Mononuclear cell (primary cell): Measurements from ENCODE around the gene BRPF3. TPM values are rescaled to one million over a fixed set of nuclear protein-coding genes. Genes with fewer than 3 reads are reported as not detected.

Experiments used
- H3K27me3 ChIP-seq: 2 replicates; pipeline ENCODE4 v1.6.0; 2011; ENCODE audit warnings: low read length, control low read depth; ENCODE audit not compliant: insufficient read depth
- H3K4me1 ChIP-seq: 2 replicates; pipeline ENCODE4 v1.5.1; 2011; ENCODE audit warnings: mild to moderate bottlenecking, low read length, control low read depth; ENCODE audit not compliant: insufficient read depth
- H3K4me3 ChIP-seq: 2 replicates; pipeline ENCODE4 v1.5.1; 2011; ENCODE audit warnings: mild to moderate bottlenecking, low read length, moderate library complexity
- H3K9me3 ChIP-seq: 2 replicates; pipeline ENCODE4 v1.5.1; 2011; ENCODE audit warnings: low read depth, mild to moderate bottlenecking, control low read depth, low read length
- total RNA-seq: library from RNA; depleted of rRNA; stranded (reverse); fragments of >200 nt; gene quantifications from one replicate; pipeline ENCODE4 v1.2.3, GENCODE V29; 2012

BRPF3 gene
- 24.0 TPM for total RNA-seq

DNA sequence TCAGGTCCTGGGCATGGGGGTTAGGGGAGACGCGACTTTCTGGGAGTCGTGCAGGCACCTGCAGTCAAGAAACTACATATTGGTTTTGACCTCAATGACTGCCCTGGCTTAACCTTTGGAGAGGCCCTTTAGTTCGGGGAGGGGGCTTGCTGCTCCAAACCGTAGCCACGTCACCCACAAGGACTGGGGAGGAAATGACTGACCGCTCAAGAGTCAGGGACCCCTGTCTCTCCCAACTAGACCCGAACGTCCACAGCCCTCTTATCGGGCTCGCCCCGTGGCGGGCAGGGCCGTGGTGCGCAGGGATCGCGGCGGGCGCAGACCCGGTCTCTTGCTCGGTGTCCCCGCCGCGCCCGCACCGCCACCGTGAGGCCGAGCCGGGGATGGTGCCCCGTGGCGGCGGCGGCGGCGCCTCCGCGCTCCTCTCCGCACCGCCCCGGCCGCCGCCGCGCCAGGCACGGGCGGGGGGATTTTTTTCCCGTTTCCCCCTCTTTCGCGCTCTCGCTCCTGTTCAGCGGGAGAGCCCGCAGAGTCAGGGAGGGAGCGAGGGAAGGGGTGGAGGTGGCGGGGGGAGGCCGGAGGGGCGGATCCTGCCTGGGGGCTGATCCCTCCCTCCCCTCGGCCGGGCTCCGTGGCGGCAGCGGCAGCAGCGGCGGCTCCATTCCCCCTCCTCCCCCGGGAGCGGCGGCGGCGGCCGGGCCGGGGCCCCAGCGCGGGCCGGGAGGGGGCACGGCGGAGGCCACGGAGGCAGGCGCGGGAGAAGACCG, at the start of gene BRPF3:
Gene BRPF3, plus strand, starts transcription at position 632 of the 767 bp plus-strand sequence. CDS start 3,579 bp downstream, outside the sequence.
- peak within 1 kb of the TSS; percentile 45 for H3K4me3 ChIP-seq
- H3K27me3 ChIP-seq: no peaks in the 10 kb centered on the region
- H3K9me3 ChIP-seq: no peaks in the 10 kb centered on the region
- H3K4me1 ChIP-seq: peaks cover 20% of the 10 kb centered on the region

- Histone ChIP-seq H3K27me3 (no peaks in the 10 kb centered on the region), H3K4me1 (peaks cover 51% of the 10 kb centered on the region), H3K9me3 (no peaks in the 10 kb centered on the region), H3K4me3 (no peak overlapping the region)
Observed at GRCh38 chr6:36147294-36147693, 49.2 kb upstream of the BRPF3 start.

DNA sequence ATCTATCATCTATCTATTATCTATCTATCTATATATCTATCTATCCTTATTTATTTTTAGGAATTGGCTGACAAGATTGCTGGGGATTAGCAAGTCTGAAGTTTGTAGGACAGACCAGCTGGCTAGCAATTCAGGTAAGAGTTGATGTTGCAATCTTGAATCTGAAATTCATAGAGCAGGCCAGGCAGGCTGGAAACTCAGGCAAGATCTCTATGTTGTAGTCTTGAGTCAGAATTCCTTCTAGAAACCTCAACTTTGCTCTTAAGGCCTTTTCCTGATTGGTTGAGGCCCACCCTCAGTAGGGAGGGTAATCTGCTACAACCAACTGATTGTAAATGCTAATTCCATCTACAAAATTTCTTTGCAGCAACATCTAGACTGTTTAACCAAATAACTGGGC, 47.1 kb upstream of the BRPF3 start:
- H3K4me3 ChIP-seq: no peak overlapping the region
- H3K9me3 ChIP-seq: no peaks in the 10 kb centered on the region
- peaks cover 35% of the 10 kb centered on the region for H3K4me1 ChIP-seq
- H3K27me3 ChIP-seq: no peaks in the 10 kb centered on the region

GRCh38 chr6:36150283-36150682, 46.3 kb upstream of the BRPF3 start:
- Histone ChIP-seq H3K4me1 (peaks cover 33% of the 10 kb centered on the region), H3K9me3 (no peaks in the 10 kb centered on the region), H3K4me3 (no peak overlapping the region), H3K27me3 (no peaks in the 10 kb centered on the region)

DNA sequence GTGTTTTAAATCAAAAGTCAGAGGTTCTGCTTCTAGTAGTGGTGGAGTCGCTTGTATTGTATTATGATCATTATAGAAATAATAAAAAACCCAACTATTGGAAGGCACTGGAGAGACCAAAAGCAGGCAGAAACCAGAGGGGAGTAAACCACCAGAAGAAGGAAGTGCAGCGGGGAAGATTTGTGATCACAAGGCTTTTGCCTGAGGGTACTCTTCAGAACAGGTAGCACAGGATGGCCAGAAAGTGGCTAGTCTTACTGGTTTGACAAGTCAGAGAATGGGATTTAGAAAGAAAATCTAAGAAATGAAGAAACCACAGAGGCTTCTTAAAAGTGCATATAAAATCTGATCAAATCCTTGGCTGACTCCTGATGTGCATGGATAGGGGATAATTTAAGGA, 42.3 kb upstream of the BRPF3 start:
- H3K9me3 ChIP-seq: peaks cover 8% of the 10 kb centered on the region
- no peaks in the 10 kb centered on the region for H3K27me3 ChIP-seq
- H3K4me3 ChIP-seq: no peak overlapping the region
- H3K4me1 ChIP-seq: peaks cover 14% of the 10 kb centered on the region

- H3K27me3 ChIP-seq: no peaks in the 10 kb centered on the region
- H3K4me3 ChIP-seq: no peak overlapping the region
- peaks cover 8% of the 10 kb centered on the region for H3K9me3 ChIP-seq
- peaks cover 8% of the 10 kb centered on the region for H3K4me1 ChIP-seq
Observed at GRCh38 chr6:36155662-36156061, 40.9 kb upstream of the BRPF3 start.

DNA sequence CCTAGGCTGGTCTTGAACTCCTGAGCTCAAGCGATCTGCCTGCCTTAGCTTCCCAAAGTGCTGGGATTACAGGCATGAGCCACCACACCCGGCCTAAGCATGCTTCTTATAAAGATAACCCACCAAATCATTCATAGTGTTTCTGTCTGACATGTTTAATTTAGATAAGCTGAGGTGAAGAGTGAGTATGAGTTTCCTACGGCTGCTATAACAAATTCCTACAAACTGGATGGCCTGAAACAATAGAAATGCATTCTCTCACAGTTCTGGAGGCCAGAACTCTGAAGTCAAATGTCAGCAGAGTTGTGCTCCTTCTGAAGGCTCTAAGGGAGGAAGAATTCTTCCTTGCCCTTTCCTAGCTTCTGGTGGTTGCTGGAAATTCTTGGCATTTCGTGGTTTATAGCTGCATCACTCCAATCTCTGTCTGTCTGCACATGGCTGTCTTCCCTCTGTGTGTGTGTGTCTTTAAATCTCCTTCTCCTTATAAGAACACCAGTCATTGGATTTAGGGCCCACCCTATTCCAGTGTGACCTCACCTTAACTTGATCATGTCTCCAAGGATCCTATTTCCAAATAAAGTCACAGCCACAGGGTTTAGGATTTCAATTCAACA, 36.3 kb upstream of the BRPF3 start:
- Histone ChIP-seq H3K27me3 (no peaks in the 10 kb centered on the region), H3K9me3 (peaks cover 8% of the 10 kb centered on the region), H3K4me1 (peaks cover 8% of the 10 kb centered on the region), H3K4me3 (no peak overlapping the region)

DNA sequence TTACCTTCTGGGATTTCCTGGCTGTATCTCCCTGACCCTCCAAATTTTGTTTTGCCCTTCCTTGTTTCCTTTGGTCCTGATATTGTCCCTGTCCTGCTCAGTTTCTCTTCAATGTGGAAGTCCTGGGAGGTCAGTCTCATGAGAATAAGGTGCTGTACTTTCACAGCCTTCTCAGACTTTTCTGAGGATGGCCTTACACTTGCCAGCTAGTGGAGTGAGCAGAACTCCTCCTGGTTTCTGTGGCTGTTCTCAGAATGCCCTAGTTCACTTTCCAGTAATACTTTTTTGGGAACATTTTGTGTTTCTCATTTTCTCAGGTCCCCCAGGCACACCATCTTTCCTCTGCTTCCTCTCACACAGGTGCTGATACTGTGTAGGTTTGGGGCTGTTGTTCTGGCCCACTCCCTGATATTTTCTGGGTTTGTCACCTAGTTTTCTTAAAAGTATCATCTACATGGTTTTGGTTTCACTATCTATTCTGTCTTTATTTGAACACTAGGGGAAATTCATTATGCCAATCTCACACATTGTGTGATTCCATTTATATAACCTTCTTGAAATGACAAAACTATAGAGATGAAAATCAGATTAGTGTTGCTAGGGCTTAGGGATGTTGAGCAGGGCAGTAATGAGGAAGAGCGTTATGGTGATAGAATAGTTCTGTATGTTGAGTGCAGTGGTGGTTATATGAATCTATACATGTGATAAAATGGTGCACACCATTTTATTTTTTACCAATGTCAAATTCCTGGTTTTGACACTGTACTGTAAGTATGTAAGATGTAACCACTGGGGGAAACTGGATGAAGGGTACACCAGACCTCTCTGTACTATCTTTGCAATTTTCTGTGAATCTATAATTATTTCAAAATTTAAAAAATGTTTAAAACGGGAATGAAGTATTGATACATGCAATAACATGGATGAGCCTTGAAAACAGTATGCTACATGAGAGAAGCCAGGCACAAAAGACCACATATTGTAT, 27.2 kb upstream of the BRPF3 start:
- Histone ChIP-seq H3K4me3 (no peak overlapping the region), H3K27me3 (no peaks in the 10 kb centered on the region), H3K9me3 (no peaks in the 10 kb centered on the region), H3K4me1 (peaks cover 8% of the 10 kb centered on the region)

- H3K9me3 ChIP-seq: no peaks in the 10 kb centered on the region
- H3K27me3 ChIP-seq: no peaks in the 10 kb centered on the region
- H3K4me3 ChIP-seq: no peak overlapping the region
- peaks cover 8% of the 10 kb centered on the region for H3K4me1 ChIP-seq
Observed at GRCh38 chr6:36170704-36171103, 25.8 kb upstream of the BRPF3 start.

DNA sequence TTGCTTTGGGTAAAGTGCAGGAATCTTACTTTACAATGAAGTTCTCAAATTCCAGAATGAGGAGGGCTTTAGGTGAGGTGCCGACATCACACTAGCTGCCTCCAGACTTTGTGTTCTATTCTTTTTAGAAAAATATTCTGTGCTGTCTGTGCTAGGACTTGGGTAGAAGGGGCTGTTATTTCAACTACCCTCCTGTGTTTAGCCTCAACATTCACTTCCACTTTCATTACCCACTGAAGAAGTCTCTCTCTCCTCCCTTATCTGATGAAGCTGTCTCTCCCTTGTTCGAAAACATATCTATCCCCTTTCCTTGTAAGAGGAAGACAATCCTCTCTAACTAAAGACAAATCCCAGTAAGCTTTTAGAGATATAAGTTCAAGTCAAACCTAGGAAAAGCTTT, 25.0 kb upstream of the BRPF3 start:
- Histone ChIP-seq H3K4me1 (peaks cover 8% of the 10 kb centered on the region), H3K4me3 (no peak overlapping the region), H3K27me3 (no peaks in the 10 kb centered on the region), H3K9me3 (no peaks in the 10 kb centered on the region)

- Histone ChIP-seq H3K4me1 (no peaks in the 10 kb centered on the region), H3K27me3 (no peaks in the 10 kb centered on the region), H3K9me3 (peaks cover 18% of the 10 kb centered on the region), H3K4me3 (no peak overlapping the region)
Observed at GRCh38 chr6:36177166-36177565, 19.4 kb upstream of the BRPF3 start.

DNA sequence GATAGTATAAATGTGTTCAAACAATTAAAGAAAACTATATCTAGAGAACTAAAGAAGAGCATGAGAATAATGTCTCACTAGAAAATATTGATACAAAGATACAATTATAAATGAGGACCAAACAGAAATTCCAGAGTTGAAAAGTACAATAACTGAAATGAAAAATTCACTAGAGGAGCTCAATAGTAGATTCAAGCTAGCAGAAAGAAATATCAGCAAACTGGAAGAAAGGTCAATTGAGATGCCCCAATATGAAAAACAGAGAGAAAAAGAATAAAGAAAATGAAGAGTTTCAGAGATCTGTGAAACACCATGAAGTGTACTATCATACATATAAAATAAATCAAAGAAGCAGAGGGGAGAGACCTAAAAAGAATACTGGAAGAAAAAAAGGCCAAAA, 18.0 kb upstream of the BRPF3 start:
- H3K27me3 ChIP-seq: no peaks in the 10 kb centered on the region
- no peak overlapping the region for H3K4me3 ChIP-seq
- no peaks in the 10 kb centered on the region for H3K4me1 ChIP-seq
- peaks cover 18% of the 10 kb centered on the region for H3K9me3 ChIP-seq

- Histone ChIP-seq H3K9me3 (peaks cover 18% of the 10 kb centered on the region), H3K4me1 (no peaks in the 10 kb centered on the region), H3K4me3 (no peak overlapping the region), H3K27me3 (no peaks in the 10 kb centered on the region)
Observed at GRCh38 chr6:36180126-36180525, 16.4 kb upstream of the BRPF3 start.

GRCh38 chr6:36184311-36184710, 12.2 kb upstream of the BRPF3 start:
- H3K4me1 ChIP-seq: peaks cover 12% of the 10 kb centered on the region
- no peak overlapping the region for H3K4me3 ChIP-seq
- no peaks in the 10 kb centered on the region for H3K27me3 ChIP-seq
- H3K9me3 ChIP-seq: peaks cover 2% of the 10 kb centered on the region

GRCh38 chr6:36186199-36186598, 10.3 kb upstream of the BRPF3 start:
- Histone ChIP-seq H3K4me1 (peaks cover 12% of the 10 kb centered on the region), H3K27me3 (no peaks in the 10 kb centered on the region), H3K4me3 (no peak overlapping the region), H3K9me3 (no peaks in the 10 kb centered on the region)
